RWPE2 (cell line): ENCODE results near the gene NHEJ1.
A peak's percentile ranks its signal among the peaks of the same experiment; 100 is the strongest.

ENCODE experiments used
- ATAC-seq: fragments of 200-7000 bp; cut with Tn5 transposase; 3 replicates; pipeline ENCODE4 v1.9.1; 2021; ENCODE audit warnings: low read depth
- DNase-seq: peaks from one replicate; pipeline ENCODE4 v3.0.0-alpha.2; 2020; ENCODE audit warnings: low spot score
- H3K27ac ChIP-seq: fragments of 450-650 bp; 2 replicates; pipeline ENCODE4 v1.5.1; 2017; ENCODE audit warnings: mild to moderate bottlenecking; ENCODE audit not compliant: poor library complexity, severe bottlenecking
- H3K27me3 ChIP-seq: fragments of 250-450 bp; sonication (Bioruptor Pico); 2 replicates; pipeline ENCODE4 v1.5.1; 2021; ENCODE audit warnings: mild to moderate bottlenecking, moderate library complexity; ENCODE audit not compliant: insufficient read depth, poor library complexity, severe bottlenecking
- H3K36me3 ChIP-seq: fragments of 250-450 bp; sonication (Bioruptor Pico); 2 replicates; pipeline ENCODE4 v1.5.1; 2020; ENCODE audit warnings: low read depth, mild to moderate bottlenecking, moderate library complexity
- H3K4me1 ChIP-seq: fragments of 250-450 bp; sonication (Bioruptor Pico); 2 replicates; pipeline ENCODE4 v1.5.1; 2021; ENCODE audit warnings: mild to moderate bottlenecking, moderate library complexity; ENCODE audit not compliant: insufficient read depth, poor library complexity, severe bottlenecking
- H3K4me3 ChIP-seq: fragments of 250-450 bp; sonication (Bioruptor Pico); 2 replicates; pipeline ENCODE4 v1.5.1; 2021; ENCODE audit warnings: mild to moderate bottlenecking, moderate library complexity; ENCODE audit not compliant: severe bottlenecking
- H3K9me3 ChIP-seq: fragments of 250-450 bp; sonication (Bioruptor Pico); 2 replicates; pipeline ENCODE4 v1.5.1; 2021; ENCODE audit warnings: mild to moderate bottlenecking, moderate library complexity; ENCODE audit not compliant: severe bottlenecking
- TF ChIP-seq, protein P1 (sequence below): fragments of 450-650 bp; IDR thresholded peaks from one replicate; pipeline ENCODE4 v1.5.1; 2017; ENCODE audit warnings: mild to moderate bottlenecking, moderate library complexity; ENCODE audit not compliant: poor library complexity, severe bottlenecking

The NHEJ1 gene

DNA sequence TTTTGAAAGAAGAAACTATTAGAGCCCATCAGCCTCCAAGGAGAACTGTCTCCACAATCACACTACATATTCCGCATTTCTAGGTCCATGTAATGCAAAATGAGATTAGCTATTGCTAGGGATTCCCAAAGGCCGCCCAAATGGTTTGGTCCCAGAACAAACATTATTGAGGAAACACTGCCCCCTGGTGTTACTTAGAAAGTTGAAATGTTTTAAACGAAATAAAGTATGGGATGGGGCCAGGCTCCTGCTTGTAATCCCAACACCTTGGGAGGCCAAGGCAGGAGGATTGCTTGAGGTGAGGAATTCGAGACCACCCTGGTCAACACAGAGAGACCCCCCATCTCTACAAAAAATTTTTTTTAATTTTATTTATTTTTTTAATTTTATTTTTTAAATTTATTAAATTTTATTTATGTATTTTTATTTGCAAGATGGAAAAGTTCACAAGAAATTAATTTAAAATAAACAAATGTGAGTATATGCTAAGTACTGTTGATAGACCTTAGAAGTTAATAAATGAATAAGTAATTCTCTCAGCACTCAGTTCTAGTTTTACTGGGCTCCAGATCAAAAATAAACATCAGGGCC, 5.5 kb downstream of the NHEJ1 start:
- ATAC-seq (peak; percentile 63), DNase-seq (no peak)
- Histone ChIP-seq H3K27me3 (no peaks in the 10 kb centered on the region), H3K4me1 (no peaks in the 10 kb centered on the region), H3K36me3 (peaks cover 24% of the 10 kb centered on the region), H3K9me3 (no peaks in the 10 kb centered on the region), H3K4me3 (no peak overlapping the region), H3K27ac (no peak overlapping the region)
- TF ChIP-seq, protein P1, sequence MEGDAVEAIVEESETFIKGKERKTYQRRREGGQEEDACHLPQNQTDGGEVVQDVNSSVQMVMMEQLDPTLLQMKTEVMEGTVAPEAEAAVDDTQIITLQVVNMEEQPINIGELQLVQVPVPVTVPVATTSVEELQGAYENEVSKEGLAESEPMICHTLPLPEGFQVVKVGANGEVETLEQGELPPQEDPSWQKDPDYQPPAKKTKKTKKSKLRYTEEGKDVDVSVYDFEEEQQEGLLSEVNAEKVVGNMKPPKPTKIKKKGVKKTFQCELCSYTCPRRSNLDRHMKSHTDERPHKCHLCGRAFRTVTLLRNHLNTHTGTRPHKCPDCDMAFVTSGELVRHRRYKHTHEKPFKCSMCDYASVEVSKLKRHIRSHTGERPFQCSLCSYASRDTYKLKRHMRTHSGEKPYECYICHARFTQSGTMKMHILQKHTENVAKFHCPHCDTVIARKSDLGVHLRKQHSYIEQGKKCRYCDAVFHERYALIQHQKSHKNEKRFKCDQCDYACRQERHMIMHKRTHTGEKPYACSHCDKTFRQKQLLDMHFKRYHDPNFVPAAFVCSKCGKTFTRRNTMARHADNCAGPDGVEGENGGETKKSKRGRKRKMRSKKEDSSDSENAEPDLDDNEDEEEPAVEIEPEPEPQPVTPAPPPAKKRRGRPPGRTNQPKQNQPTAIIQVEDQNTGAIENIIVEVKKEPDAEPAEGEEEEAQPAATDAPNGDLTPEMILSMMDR = peak; percentile 51

DNA sequence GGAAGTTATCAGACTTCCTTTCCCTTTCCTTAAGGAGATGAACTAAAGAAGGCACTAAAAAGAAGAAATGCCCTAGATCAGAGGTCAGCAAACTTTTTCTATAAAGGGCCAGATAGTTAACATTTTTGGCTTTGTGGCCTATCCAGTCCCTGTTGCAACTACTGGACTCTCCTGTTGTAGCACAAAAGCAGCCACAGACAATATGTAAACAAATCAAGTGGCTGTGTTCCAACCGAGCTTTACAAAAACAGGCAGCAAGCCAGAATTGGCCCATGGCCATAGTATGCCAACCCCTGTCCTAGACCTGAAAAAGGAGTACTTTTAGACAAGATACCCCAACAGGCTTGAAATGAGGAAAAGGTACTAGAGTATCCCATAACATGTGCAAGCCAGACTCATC, 10.9 kb downstream of the NHEJ1 start:
- DNase-seq (no peak), ATAC-seq (no peak)
- H3K36me3 ChIP-seq = peaks cover 43% of the 10 kb centered on the region
- no peaks in the 10 kb centered on the region for H3K27me3 ChIP-seq
- TF ChIP-seq, protein P1 = no peak
- H3K27ac ChIP-seq = no peak overlapping the region
- peaks cover 3% of the 10 kb centered on the region for H3K4me1 ChIP-seq
- H3K9me3 ChIP-seq = no peaks in the 10 kb centered on the region
- no peak overlapping the region for H3K4me3 ChIP-seq

DNA sequence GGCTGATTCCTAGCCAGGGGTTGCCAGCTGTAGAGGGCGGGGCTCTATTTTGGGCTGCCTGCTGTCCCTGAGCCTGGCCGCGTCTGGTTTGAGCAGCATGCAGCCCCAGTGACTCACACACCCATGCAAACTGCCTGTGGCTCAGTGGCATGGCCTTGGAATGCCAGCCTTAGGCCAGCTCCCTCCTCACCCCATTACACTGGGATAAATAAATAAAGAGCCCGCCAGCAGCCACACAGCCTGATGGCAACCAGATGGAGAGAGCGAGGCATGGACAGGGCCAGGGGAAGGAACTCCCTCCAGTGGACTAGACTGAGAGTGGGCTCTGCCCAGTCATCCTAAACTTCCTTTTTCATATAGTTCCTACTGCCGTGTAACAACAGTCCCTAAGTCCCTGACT, 18.3 kb downstream of the NHEJ1 start:
- Histone ChIP-seq H3K36me3 (peaks cover 12% of the 10 kb centered on the region), H3K4me1 (peaks cover 3% of the 10 kb centered on the region), H3K9me3 (no peaks in the 10 kb centered on the region), H3K27me3 (no peaks in the 10 kb centered on the region), H3K27ac (no peak overlapping the region), H3K4me3 (no peak overlapping the region)
- TF ChIP-seq, protein P1 = no peak
- no peak for DNase-seq
- peak; percentile 69 for ATAC-seq

DNA sequence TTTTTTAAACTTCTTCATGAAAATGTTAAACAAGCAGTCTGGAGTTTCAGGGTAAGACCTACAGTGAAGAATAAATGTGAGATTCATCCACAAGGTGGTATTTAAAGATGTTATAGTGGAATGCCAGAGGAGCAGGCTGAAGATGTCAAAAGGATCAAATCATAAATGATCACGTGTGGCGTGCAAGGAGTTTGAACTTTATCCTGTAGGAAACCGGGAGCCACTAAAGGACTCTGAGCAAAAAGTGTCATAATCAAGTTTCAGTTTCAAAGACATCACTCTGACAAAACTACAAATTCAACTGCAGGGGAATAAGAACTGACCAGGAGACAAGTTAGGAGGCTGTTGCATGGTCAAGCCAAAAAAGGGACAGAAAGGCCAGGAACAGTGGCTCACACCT, 19.9 kb downstream of the NHEJ1 start:
- ATAC-seq (no peak), DNase-seq (no peak)
- Histone ChIP-seq H3K36me3 (peaks cover 5% of the 10 kb centered on the region; the same call in 1 of the 2 replicates), H3K9me3 (no peaks in the 10 kb centered on the region), H3K27me3 (no peaks in the 10 kb centered on the region), H3K27ac (no peak overlapping the region), H3K4me1 (no peaks in the 10 kb centered on the region), H3K4me3 (no peak overlapping the region)
- TF ChIP-seq, protein P1 = no peak

GRCh38 chr2:219133976-219134375, 26.6 kb downstream of the NHEJ1 start:
- H3K27me3 ChIP-seq = no peaks in the 10 kb centered on the region
- H3K36me3 ChIP-seq = no peaks in the 10 kb centered on the region
- H3K4me3 ChIP-seq = no peak overlapping the region
- no peaks in the 10 kb centered on the region for H3K4me1 ChIP-seq
- no peak for ATAC-seq
- DNase-seq = no peak
- no peaks in the 10 kb centered on the region for H3K9me3 ChIP-seq
- H3K27ac ChIP-seq = no peak overlapping the region
- TF ChIP-seq, protein P1 = no peak
